ENCODE results near the gene ABCD4.

- TF ChIP-seq POLR2A (IDR thresholded peaks at IDR 0.05): no peak
- TF ChIP-seq, protein P1, sequence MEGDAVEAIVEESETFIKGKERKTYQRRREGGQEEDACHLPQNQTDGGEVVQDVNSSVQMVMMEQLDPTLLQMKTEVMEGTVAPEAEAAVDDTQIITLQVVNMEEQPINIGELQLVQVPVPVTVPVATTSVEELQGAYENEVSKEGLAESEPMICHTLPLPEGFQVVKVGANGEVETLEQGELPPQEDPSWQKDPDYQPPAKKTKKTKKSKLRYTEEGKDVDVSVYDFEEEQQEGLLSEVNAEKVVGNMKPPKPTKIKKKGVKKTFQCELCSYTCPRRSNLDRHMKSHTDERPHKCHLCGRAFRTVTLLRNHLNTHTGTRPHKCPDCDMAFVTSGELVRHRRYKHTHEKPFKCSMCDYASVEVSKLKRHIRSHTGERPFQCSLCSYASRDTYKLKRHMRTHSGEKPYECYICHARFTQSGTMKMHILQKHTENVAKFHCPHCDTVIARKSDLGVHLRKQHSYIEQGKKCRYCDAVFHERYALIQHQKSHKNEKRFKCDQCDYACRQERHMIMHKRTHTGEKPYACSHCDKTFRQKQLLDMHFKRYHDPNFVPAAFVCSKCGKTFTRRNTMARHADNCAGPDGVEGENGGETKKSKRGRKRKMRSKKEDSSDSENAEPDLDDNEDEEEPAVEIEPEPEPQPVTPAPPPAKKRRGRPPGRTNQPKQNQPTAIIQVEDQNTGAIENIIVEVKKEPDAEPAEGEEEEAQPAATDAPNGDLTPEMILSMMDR (IDR thresholded peaks at IDR 0.05): no peak
These were observed 48.2 kb upstream of the ABCD4 start for GRCh38 chr14:74350928-74351323.

Data from breast epithelium (tissue), 3 donors.